Thymus (tissue), 11 donors: ENCODE results near the gene HAO1. TPM values are rescaled to one million over a fixed set of nuclear protein-coding genes. Genes with fewer than 3 reads are reported as not detected.
"Not testable (repeated sequence)": the region's sequence is repeated elsewhere in the genome, so short reads cannot be mapped to it uniquely, and the experiment has no call there.

ENCODE experiments used
- DNase-seq, 9 donors: peaks; one replicate each; pipeline ENCODE4 v3.0.0-alpha.2; 2013; ENCODE audit warnings: low spot score in 9 of 9, low read depth in 6 of 9, missing footprints in 1 of 9
- H3K27ac ChIP-seq, 2 donors: one replicate each; pipeline ENCODE4 v1.5.1; 2013; ENCODE audit warnings: control low read depth in 1 of 2, low read depth in 1 of 2, low read length in 1 of 2, mild to moderate bottlenecking in 1 of 2, moderate library complexity in 1 of 2
- H3K27me3 ChIP-seq, 2 donors: one replicate each; pipeline ENCODE4 v1.5.1; 2013; ENCODE audit warnings: low read length in 1 of 2; ENCODE audit not compliant: control insufficient read depth in 2 of 2, insufficient read depth in 1 of 2
- H3K36me3 ChIP-seq, 2 donors: one replicate each; pipeline ENCODE4 v1.5.1; 2013; ENCODE audit warnings: low read length in 1 of 2, mild to moderate bottlenecking in 1 of 2, moderate library complexity in 1 of 2; ENCODE audit not compliant: control insufficient read depth in 2 of 2, insufficient read depth in 2 of 2
- H3K4me1 ChIP-seq, 2 donors: one replicate each; pipeline ENCODE4 v1.5.1; 2013; ENCODE audit warnings: low read length in 2 of 2; ENCODE audit not compliant: control insufficient read depth in 2 of 2, insufficient read depth in 2 of 2
- H3K4me3 ChIP-seq, 2 donors: one replicate each; pipeline ENCODE4 v1.5.1; 2013; ENCODE audit warnings: low read length in 2 of 2, control low read depth in 1 of 2, mild to moderate bottlenecking in 1 of 2
- H3K9me3 ChIP-seq, 2 donors: one replicate each; pipeline ENCODE4 v1.5.1; 2013; ENCODE audit warnings: low read length in 1 of 2, mild to moderate bottlenecking in 1 of 2; ENCODE audit not compliant: control insufficient read depth in 2 of 2, insufficient read depth in 1 of 2
- WGBS: extraction: QIAGEN DNeasy Blood & Tissue Kit; methylation state at CpG from one replicate; pipeline ENCODE4 v1.1.7; 2013; 5-methylcytosine and 5-hydroxymethylcytosine counted together
- polyA plus RNA-seq: library from polyadenylated mRNA; stranded (reverse); fragments of 200-250 nt; gene quantifications from one replicate; pipeline ENCODE4 v1.2.3, GENCODE V29; 2013
- total RNA-seq: library from RNA; stranded (reverse); fragments of 120-200 nt; gene quantifications from one replicate; pipeline ENCODE4 v1.2.4, GENCODE V29; 2013
- donor health status: healthy.

HAO1 gene
- total and polyA plus RNA-seq, 2 donors, result 0.02 to 0.05 TPM

GRCh38 chr20:7853493-7853892, 86.8 kb downstream of the HAO1 start:
- no peaks in the 10 kb centered on the region for H3K9me3 ChIP-seq

GRCh38 chr20:7850775-7851490, 89.3 kb downstream of the HAO1 start:
- 91% methylated on average over 7 of the region's 7 CpGs for WGBS
- H3K4me3 ChIP-seq, result no peak overlapping the region
- no peaks in the 10 kb centered on the region for H3K36me3 ChIP-seq
- no peak for DNase-seq
- H3K27ac ChIP-seq, result no peak overlapping the region
- H3K4me1 ChIP-seq, result no peaks in the 10 kb centered on the region
- no peaks in the 10 kb centered on the region for H3K9me3 ChIP-seq
- no peaks in the 10 kb centered on the region for H3K27me3 ChIP-seq

More at GRCh38 chr20:7853493-7853892, 86.8 kb downstream of the HAO1 start:
- no peaks in the 10 kb centered on the region for H3K36me3 ChIP-seq
- H3K4me3 ChIP-seq, result no peak overlapping the region
- H3K27me3 ChIP-seq, result no peaks in the 10 kb centered on the region
- H3K4me1 ChIP-seq, result no peaks in the 10 kb centered on the region
- no peak for DNase-seq
- H3K27ac ChIP-seq, result no peak overlapping the region

- WGBS, result 97% methylated on average over 2 of the region's 2 CpGs
- no peak overlapping the region for H3K27ac ChIP-seq
- H3K4me1 ChIP-seq, result no peaks in the 10 kb centered on the region
- H3K9me3 ChIP-seq, result no peaks in the 10 kb centered on the region
- DNase-seq, result no peak
- H3K4me3 ChIP-seq, result no peak overlapping the region
- H3K36me3 ChIP-seq, result no peaks in the 10 kb centered on the region
- H3K27me3 ChIP-seq, result no peaks in the 10 kb centered on the region
These were observed 90.6 kb downstream of the HAO1 start for GRCh38 chr20:7849675-7850074.

- no peaks in the 10 kb centered on the region for H3K36me3 ChIP-seq
- WGBS, result 94% methylated on average over 2 of the region's 2 CpGs
- H3K4me3 ChIP-seq, result no peak overlapping the region
- no peak for DNase-seq
- H3K4me1 ChIP-seq, result no peaks in the 10 kb centered on the region
- H3K9me3 ChIP-seq, result no peaks in the 10 kb centered on the region
- H3K27ac ChIP-seq, result no peak overlapping the region
- no peaks in the 10 kb centered on the region for H3K27me3 ChIP-seq
These were observed 91.9 kb downstream of the HAO1 start for GRCh38 chr20:7848351-7848750.

- no peaks in the 10 kb centered on the region for H3K4me1 ChIP-seq
- no peaks in the 10 kb centered on the region for H3K36me3 ChIP-seq
- DNase-seq, result no peak
- no peaks in the 10 kb centered on the region for H3K9me3 ChIP-seq
- H3K27me3 ChIP-seq, result no peaks in the 10 kb centered on the region
- no peak overlapping the region for H3K4me3 ChIP-seq
- no peak overlapping the region for H3K27ac ChIP-seq
These were observed 96.6 kb downstream of the HAO1 start for GRCh38 chr20:7843613-7844012.

GRCh38 chr20:7841971-7842310, 98.3 kb downstream of the HAO1 start:
- DNase-seq, result no peak
- Histone ChIP-seq H3K27me3 (no peaks in the 10 kb centered on the region), H3K9me3 (no peaks in the 10 kb centered on the region), H3K4me1 (no peaks in the 10 kb centered on the region), H3K27ac (no peak overlapping the region), H3K36me3 (no peaks in the 10 kb centered on the region), H3K4me3 (no peak overlapping the region)
- 72% methylated on average over 2 of the region's 2 CpGs for WGBS

- Histone ChIP-seq H3K9me3 (no peaks in the 10 kb centered on the region), H3K4me3 (no peak overlapping the region), H3K27me3 (no peaks in the 10 kb centered on the region), H3K27ac (no peak overlapping the region), H3K36me3 (no peaks in the 10 kb centered on the region), H3K4me1 (no peaks in the 10 kb centered on the region)
- no peak for DNase-seq
- 95% methylated on average over 2 of the region's 2 CpGs for WGBS
These were observed 98.8 kb downstream of the HAO1 start for GRCh38 chr20:7841291-7841970.

- no peaks in the 10 kb centered on the region for H3K27me3 ChIP-seq
- no peak overlapping the region for H3K4me3 ChIP-seq
- H3K9me3 ChIP-seq, result no peaks in the 10 kb centered on the region
- H3K36me3 ChIP-seq, result no peaks in the 10 kb centered on the region
- no peak for DNase-seq
- H3K27ac ChIP-seq, result no peak overlapping the region
- no peaks in the 10 kb centered on the region for H3K4me1 ChIP-seq
These were observed 104.2 kb downstream of the HAO1 start for GRCh38 chr20:7836076-7836475.

- WGBS, result 80% methylated on average over 7 of the region's 7 CpGs
- H3K9me3 ChIP-seq, result not testable (repeated sequence)
These were observed 105.8 kb downstream of the HAO1 start for GRCh38 chr20:7834441-7834840.

More at GRCh38 chr20:7834441-7834840, 105.8 kb downstream of the HAO1 start:
- not testable (repeated sequence) for H3K4me3 ChIP-seq, H3K36me3 ChIP-seq, H3K27ac ChIP-seq, H3K27me3 ChIP-seq, DNase-seq, H3K4me1 ChIP-seq
